Measurements from ENCODE around the gene TYSND1. TPM values are rescaled to one million over a fixed set of nuclear protein-coding genes. Genes with fewer than 3 reads are reported as not detected.

TYSND1 gene
- total RNA-seq, 4 donors from 2014 or later: 6.9 to 13.4 (median 11.4) TPM

- no peak for ATAC-seq
- H3K9me3 ChIP-seq: no peaks in the 10 kb centered on the region
- no peak overlapping the region for H3K4me3 ChIP-seq
- TF ChIP-seq POLR2A (IDR thresholded peaks at IDR 0.05) (no peak), CTCF (IDR thresholded peaks at IDR 0.05) (no peak), EP300 (IDR thresholded peaks at IDR 0.05) (no peak), POLR2AphosphoS5 (IDR thresholded peaks at IDR 0.05) (no peak)
- H3K27ac ChIP-seq: no peak overlapping the region
- no peaks in the 10 kb centered on the region for H3K27me3 ChIP-seq
- 81 to 88% methylated on average over 5 of the region's 5 CpGs for WGBS, 2 donors (ENCODE audit: low coverage in 1 of 2)
- peaks cover 0 to 19% of the 10 kb centered on the region in 2 donors for H3K36me3 ChIP-seq
- peaks cover 0 to 22% (median 6%) of the 10 kb centered on the region in 3 donors for H3K4me1 ChIP-seq
Observed at GRCh38 chr10:70140297-70140696, 6.2 kb downstream of the TYSND1 start.

- WGBS, 2 donors (ENCODE audit: low coverage in 1 of 2): 80 to 90% methylated on average over 1 to 2 of the region's 6 CpGs
- Histone ChIP-seq H3K4me1 (peaks cover 0 to 18% (median 5%) of the 10 kb centered on the region in 3 donors), H3K36me3 (peaks cover 0 to 19% of the 10 kb centered on the region in 2 donors), H3K9me3 (no peaks in the 10 kb centered on the region), H3K27ac (no peak overlapping the region), H3K27me3 (no peaks in the 10 kb centered on the region), H3K4me3 (no peak overlapping the region)
- no peak for TF ChIP-seq POLR2A (IDR thresholded peaks at IDR 0.05)
- no peak for TF ChIP-seq EP300 (IDR thresholded peaks at IDR 0.05)
- no peak for TF ChIP-seq POLR2AphosphoS5 (IDR thresholded peaks at IDR 0.05)
- ATAC-seq: no peak
Observed at GRCh38 chr10:70139997-70140250, 6.6 kb downstream of the TYSND1 start.

GRCh38 chr10:70139151-70139996, 7.1 kb downstream of the TYSND1 start:
- Histone ChIP-seq H3K27me3 (no peaks in the 10 kb centered on the region), H3K27ac (no peak overlapping the region), H3K4me3 (no peak overlapping the region), H3K36me3 (peaks cover 0 to 19% of the 10 kb centered on the region in 2 donors), H3K4me1 (peaks cover 0 to 13% (median 0%) of the 10 kb centered on the region in 3 donors), H3K9me3 (no peaks in the 10 kb centered on the region)
- 80% methylated on average over 1 to 2 of the region's 11 CpGs for WGBS, 2 donors (ENCODE audit: low coverage in 1 of 2)
- no peak for ATAC-seq
- TF ChIP-seq EP300 (IDR thresholded peaks at IDR 0.05): no peak
- TF ChIP-seq POLR2AphosphoS5 (IDR thresholded peaks at IDR 0.05): no peak
- TF ChIP-seq POLR2A (IDR thresholded peaks at IDR 0.05): no peak
- TF ChIP-seq CTCF (IDR thresholded peaks at IDR 0.05): no peak

GRCh38 chr10:70137927-70138883, 8.3 kb downstream of the TYSND1 start:
- no peak overlapping the region for H3K27ac ChIP-seq
- H3K36me3 ChIP-seq: peaks cover 0 to 19% of the 10 kb centered on the region in 2 donors
- H3K9me3 ChIP-seq: no peaks in the 10 kb centered on the region
- TF ChIP-seq POLR2AphosphoS5 (IDR thresholded peaks at IDR 0.05) (no peak), POLR2A (IDR thresholded peaks at IDR 0.05) (no peak), EP300 (IDR thresholded peaks at IDR 0.05) (no peak), CTCF (IDR thresholded peaks at IDR 0.05) (no peak)
- H3K4me1 ChIP-seq: peaks cover 0 to 4% (median 1%) of the 10 kb centered on the region in 3 donors
- no peak for ATAC-seq
- no peak overlapping the region for H3K4me3 ChIP-seq
- 96 to 100% methylated on average over 4 to 8 of the region's 14 CpGs for WGBS, 2 donors (ENCODE audit: low coverage in 1 of 2)
- no peaks in the 10 kb centered on the region for H3K27me3 ChIP-seq

GRCh38 chr10:70137135-70137534, 9.4 kb downstream of the TYSND1 start:
- peaks cover 0 to 11% (median 4%) of the 10 kb centered on the region in 3 donors for H3K4me1 ChIP-seq
- WGBS, 2 donors (ENCODE audit: low coverage in 1 of 2): 80 to 96% methylated on average over 1 to 7 of the region's 9 CpGs
- no peak for ATAC-seq
- no peak overlapping the region for H3K27ac ChIP-seq
- no peaks in the 10 kb centered on the region for H3K9me3 ChIP-seq
- H3K4me3 ChIP-seq: no peak overlapping the region
- peaks cover 0 to 19% of the 10 kb centered on the region in 2 donors for H3K36me3 ChIP-seq
- H3K27me3 ChIP-seq: no peaks in the 10 kb centered on the region
- TF ChIP-seq EP300 (IDR thresholded peaks at IDR 0.05) (no peak), CTCF (IDR thresholded peaks at IDR 0.05) (no peak), POLR2A (IDR thresholded peaks at IDR 0.05) (no peak), POLR2AphosphoS5 (IDR thresholded peaks at IDR 0.05) (no peak)
